Stomach (tissue), 9 donors: Measurements from ENCODE around the gene TSPAN11. TPM values are rescaled to one million over a fixed set of nuclear protein-coding genes. Genes with fewer than 3 reads are reported as not detected.

Experiments used
- DNase-seq, 2 donors: peaks; one replicate each; pipeline versions ENCODE4 v3.0.0 to v3.0.0-alpha.2; 2013 to 2019
- H3K27ac ChIP-seq, 5 donors: fragments of 200-600 bp in 4 of 5; sonication (generic) in 4 of 5; one replicate each; pipeline ENCODE4 v1.5.1; 2013 to 2019; ENCODE audit warnings: mild to moderate bottlenecking in 1 of 5, moderate library complexity in 1 of 5
- H3K27me3 ChIP-seq, 3 donors: fragments of 200-600 bp; sonication (generic); one replicate each; pipeline ENCODE4 v1.5.1; 2017 to 2019; ENCODE audit warnings: mixed run types in 1 of 3
- H3K36me3 ChIP-seq, 4 donors: fragments of 200-600 bp; sonication (generic); 1 replicate in 3 of 4; 2 replicates in 1 of 4; pipeline ENCODE4 v1.5.1; 2016 to 2019
- H3K4me1 ChIP-seq, 4 donors: fragments of 200-600 bp; sonication (generic); one replicate each; pipeline ENCODE4 v1.5.1; 2016 to 2019
- H3K4me3 ChIP-seq, 4 donors: fragments of 200-600 bp; sonication (generic) in 3 of 4; one replicate each; pipeline ENCODE4 v1.5.1; 2016 to 2019; ENCODE audit warnings: mild to moderate bottlenecking in 1 of 4
- H3K9me3 ChIP-seq, 4 donors: fragments of 200-600 bp; sonication (generic); one replicate each; pipeline ENCODE4 v1.5.1; 2016 to 2019
- CTCF ChIP-seq, 7 experiments: fragments of 450-650 bp in 4 of 7; fragments of 200-600 bp in 3 of 7; sonication (generic) in 3 of 7; IDR thresholded peaks; one replicate each; pipeline ENCODE4 v1.5.1; 2016 to 2019; ENCODE audit warnings: antibody characterized with exemption in 7 of 7, control low read depth in 2 of 7, mild to moderate bottlenecking in 1 of 7
- EP300 ChIP-seq: sonication (generic); formaldehyde crosslinking; IDR thresholded peaks from one replicate; pipeline ENCODE4 v1.6.1; 2017; ENCODE audit warnings: antibody characterized with exemption
- POLR2A ChIP-seq, 4 donors: fragments of 450-650 bp; IDR thresholded peaks; one replicate each; pipeline ENCODE4 v1.6.1; 2016; ENCODE audit warnings: antibody characterized with exemption in 4 of 4, control low read depth in 2 of 4, mild to moderate bottlenecking in 1 of 4, moderate library complexity in 1 of 4
- POLR2AphosphoS5 ChIP-seq, 3 donors: sonication (generic); formaldehyde crosslinking; IDR thresholded peaks; one replicate each; pipeline ENCODE4 v1.6.1; 2016; ENCODE audit warnings: antibody characterized with exemption in 3 of 3
- WGBS, 5 donors: extraction: QIAGEN DNeasy Blood & Tissue Kit in 3 of 5; methylation state at CpG; one replicate each; pipeline versions ENCODE4 v1.1.5 to v1.1.7; 2013 to 2018; 5-methylcytosine and 5-hydroxymethylcytosine counted together
- intact Hi-C: fragments of 100-400 bp; cut with DNase I; formaldehyde crosslinking; loops from one replicate; pipeline ENCODE4 v1.15.1; 2023; ENCODE audit warnings: low total_unique reads
- polyA plus RNA-seq, 3 donors: library from polyadenylated mRNA; stranded (reverse); fragments of 200-250 nt; gene quantifications; one replicate each; pipeline ENCODE4 v1.2.3, GENCODE V29; 2013
- total RNA-seq, 5 donors: library from RNA; depleted of rRNA; stranded (reverse); fragments of >200 nt; gene quantifications; one replicate each; pipeline versions ENCODE4 v1.1.0 to v1.2.3, GENCODE V29; 2014 to 2016
- donor health status: healthy with polysubstance abuse.
- donor health status: Bipolar disorder and iron deficiency.
- donor health status: healthy.

The TSPAN11 gene
- total and polyA plus RNA-seq, 8 donors, result under 0.01 to 5.5 (median 1.3) TPM

GRCh38 chr12:31006416-31007152 lies 80.0 kb downstream of the TSPAN11 start:
- H3K36me3 ChIP-seq, result no peaks in the 10 kb centered on the region
- intact Hi-C loops, result no loop called here
- H3K4me3 ChIP-seq, result no peak overlapping the region
- H3K4me1 ChIP-seq, result no peaks in the 10 kb centered on the region
- peaks cover 0 to 5% (median 0%) of the 10 kb centered on the region in 3 donors for H3K27me3 ChIP-seq
- no peak for DNase-seq
- TF ChIP-seq EP300 (no peak), CTCF (IDR thresholded peaks at IDR 0.05) (no peak), POLR2A (IDR thresholded peaks at IDR 0.05) (no peak), POLR2AphosphoS5 (IDR thresholded peaks at IDR 0.05) (no peak)
- no peaks in the 10 kb centered on the region for H3K9me3 ChIP-seq
- no peak overlapping the region for H3K27ac ChIP-seq
- WGBS, 5 donors, result 83 to 93% (median 90%) methylated on average over 9 of the region's 9 CpGs

- H3K4me1 ChIP-seq, result no peaks in the 10 kb centered on the region
- TF ChIP-seq EP300 (no peak), CTCF (IDR thresholded peaks at IDR 0.05) (no peak), POLR2AphosphoS5 (IDR thresholded peaks at IDR 0.05) (no peak), POLR2A (IDR thresholded peaks at IDR 0.05) (no peak)
- 68 to 78% (median 71%) methylated on average over 3 of the region's 3 CpGs for WGBS, 5 donors
- no peak overlapping the region for H3K27ac ChIP-seq
- H3K27me3 ChIP-seq, result peaks cover 0 to 5% (median 0%) of the 10 kb centered on the region in 3 donors
- H3K36me3 ChIP-seq, result no peaks in the 10 kb centered on the region
- no peak overlapping the region for H3K4me3 ChIP-seq
- H3K9me3 ChIP-seq, result no peaks in the 10 kb centered on the region
- intact Hi-C loops, result no loop called here
- DNase-seq, result no peak
These were observed 80.6 kb downstream of the TSPAN11 start for GRCh38 chr12:31007153-31007495.

GRCh38 chr12:31007636-31008175 lies 81.2 kb downstream of the TSPAN11 start:
- H3K4me1 ChIP-seq, result no peaks in the 10 kb centered on the region
- intact Hi-C loops, result no loop called here
- no peak for TF ChIP-seq EP300
- no peak for TF ChIP-seq CTCF (IDR thresholded peaks at IDR 0.05)
- no peak for TF ChIP-seq POLR2A (IDR thresholded peaks at IDR 0.05)
- H3K36me3 ChIP-seq, result no peaks in the 10 kb centered on the region
- no peaks in the 10 kb centered on the region for H3K9me3 ChIP-seq
- no peak overlapping the region for H3K4me3 ChIP-seq
- peaks cover 0 to 5% (median 0%) of the 10 kb centered on the region in 3 donors for H3K27me3 ChIP-seq
- 81 to 87% (median 83%) methylated on average over 5 of the region's 5 CpGs for WGBS, 5 donors
- no peak for DNase-seq
- no peak overlapping the region for H3K27ac ChIP-seq

GRCh38 chr12:31008241-31008761 lies 81.8 kb downstream of the TSPAN11 start:
- Histone ChIP-seq H3K4me1 (no peaks in the 10 kb centered on the region), H3K36me3 (no peaks in the 10 kb centered on the region), H3K4me3 (no peak overlapping the region), H3K27me3 (peaks cover 0 to 5% (median 0%) of the 10 kb centered on the region in 3 donors), H3K27ac (no peak overlapping the region), H3K9me3 (no peaks in the 10 kb centered on the region)
- intact Hi-C loops, result no loop called here
- 81 to 89% (median 84%) methylated on average over 6 of the region's 6 CpGs for WGBS, 5 donors
- no peak for DNase-seq
- TF ChIP-seq POLR2AphosphoS5 (IDR thresholded peaks at IDR 0.05) (no peak), EP300 (no peak), POLR2A (IDR thresholded peaks at IDR 0.05) (no peak), CTCF (IDR thresholded peaks at IDR 0.05) (no peak)
